Retinal pigment epithelial cell (primary cell): ENCODE results near the gene MYL6B.

Experiments used
- DNase-seq: peaks from one replicate; pipeline ENCODE4 v3.0.0-alpha.2; 2010; ENCODE audit warnings: low read depth
- H3K4me3 ChIP-seq: 2 replicates; pipeline ENCODE4 v1.5.1; 2011; ENCODE audit warnings: mild to moderate bottlenecking, low read length, control low read depth, moderate library complexity
- TF ChIP-seq, protein P1 (sequence below): conservative IDR thresholded peaks from 2 replicates; pipeline ENCODE4 v1.5.1; 2011; ENCODE audit warnings: low read depth, low read length, control low read depth, inconsistent platforms

MYL6B gene

DNA sequence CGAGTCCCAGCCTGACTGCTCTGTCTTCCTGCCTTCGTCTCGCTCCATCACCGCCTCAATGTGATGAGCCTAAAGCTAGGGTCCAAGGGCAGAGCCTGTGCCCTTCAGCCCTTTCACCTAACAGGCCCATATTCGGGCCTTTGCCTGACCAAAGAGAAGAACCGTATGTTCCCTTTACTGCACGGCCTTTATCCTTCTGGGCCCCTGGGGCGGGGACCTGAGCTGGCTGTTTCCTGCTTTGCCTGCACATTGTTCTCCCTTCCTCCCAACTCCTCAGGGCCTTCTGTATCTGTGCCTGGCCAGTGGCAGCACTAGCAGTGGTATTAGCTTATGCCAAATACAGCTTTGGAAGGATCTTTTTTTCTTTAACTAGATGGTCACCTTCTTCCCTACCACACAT, 8.5 kb upstream of the MYL6B start:
- TF ChIP-seq, protein P1, sequence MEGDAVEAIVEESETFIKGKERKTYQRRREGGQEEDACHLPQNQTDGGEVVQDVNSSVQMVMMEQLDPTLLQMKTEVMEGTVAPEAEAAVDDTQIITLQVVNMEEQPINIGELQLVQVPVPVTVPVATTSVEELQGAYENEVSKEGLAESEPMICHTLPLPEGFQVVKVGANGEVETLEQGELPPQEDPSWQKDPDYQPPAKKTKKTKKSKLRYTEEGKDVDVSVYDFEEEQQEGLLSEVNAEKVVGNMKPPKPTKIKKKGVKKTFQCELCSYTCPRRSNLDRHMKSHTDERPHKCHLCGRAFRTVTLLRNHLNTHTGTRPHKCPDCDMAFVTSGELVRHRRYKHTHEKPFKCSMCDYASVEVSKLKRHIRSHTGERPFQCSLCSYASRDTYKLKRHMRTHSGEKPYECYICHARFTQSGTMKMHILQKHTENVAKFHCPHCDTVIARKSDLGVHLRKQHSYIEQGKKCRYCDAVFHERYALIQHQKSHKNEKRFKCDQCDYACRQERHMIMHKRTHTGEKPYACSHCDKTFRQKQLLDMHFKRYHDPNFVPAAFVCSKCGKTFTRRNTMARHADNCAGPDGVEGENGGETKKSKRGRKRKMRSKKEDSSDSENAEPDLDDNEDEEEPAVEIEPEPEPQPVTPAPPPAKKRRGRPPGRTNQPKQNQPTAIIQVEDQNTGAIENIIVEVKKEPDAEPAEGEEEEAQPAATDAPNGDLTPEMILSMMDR, result no peak
- no peak for DNase-seq
- no peak overlapping the region for H3K4me3 ChIP-seq

DNA sequence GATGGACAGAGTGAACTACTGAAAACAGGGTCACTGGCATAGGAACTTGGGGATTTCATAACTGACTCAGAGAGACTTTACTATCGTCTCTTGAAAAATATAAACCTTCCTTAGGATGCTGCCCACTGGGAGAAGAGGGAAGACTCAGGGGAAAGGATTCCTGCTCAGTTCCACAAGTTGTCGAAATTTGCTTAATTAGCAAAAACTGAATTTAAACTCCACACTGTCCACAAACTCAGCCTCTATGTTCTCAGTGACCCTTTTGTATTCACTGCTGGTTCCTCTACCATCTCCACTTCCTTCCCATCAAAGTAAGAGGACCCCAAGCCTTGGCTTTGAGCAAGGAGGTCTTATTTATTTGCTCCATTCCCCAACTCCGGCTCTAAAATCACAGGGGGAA, 7.2 kb upstream of the MYL6B start:
- TF ChIP-seq, protein P1, result no peak
- H3K4me3 ChIP-seq, result no peak overlapping the region
- DNase-seq, result no peak

DNA sequence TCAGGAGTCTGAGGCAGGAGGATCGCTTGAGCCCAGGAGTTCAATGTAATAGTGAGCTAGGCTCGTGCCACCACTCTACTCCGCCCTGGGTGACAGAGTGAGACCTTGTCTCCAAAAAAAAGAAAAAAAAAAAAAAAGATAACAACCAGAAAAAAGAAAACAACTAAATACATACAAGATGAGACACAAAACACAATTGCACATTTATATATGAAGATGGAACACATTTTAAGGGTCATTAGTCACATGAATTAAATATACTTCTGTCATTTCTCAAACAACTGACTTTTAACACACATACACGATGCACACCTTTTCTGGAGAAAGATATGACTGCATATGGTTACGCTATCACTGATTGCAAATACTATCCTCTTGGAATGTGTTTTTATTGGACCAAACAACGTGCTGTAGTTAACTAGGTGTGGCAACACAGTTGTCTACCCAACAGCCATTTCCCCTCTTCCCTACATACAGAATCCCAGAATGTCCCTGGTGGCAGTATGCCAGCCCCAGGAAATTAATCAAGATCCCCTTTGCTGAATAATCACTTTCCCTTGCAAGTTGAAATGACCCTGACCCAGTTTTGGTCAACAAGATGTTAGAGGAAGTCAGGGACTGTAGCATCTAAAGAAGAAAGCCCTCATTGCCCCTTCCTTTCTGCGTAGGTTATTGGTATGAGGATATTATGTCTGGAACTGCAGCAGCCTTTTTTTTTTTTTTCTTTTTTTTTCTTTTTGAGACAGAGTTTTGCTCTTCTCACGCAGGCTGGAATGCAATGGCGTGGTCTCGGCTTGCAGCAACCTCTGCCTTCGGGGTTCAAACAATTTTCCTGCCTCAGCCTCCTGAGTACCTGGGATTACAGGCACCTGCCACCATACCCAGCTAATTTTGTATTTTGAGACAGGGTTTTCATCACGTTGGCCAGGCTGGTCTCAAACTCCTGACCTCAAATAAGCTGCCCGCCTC, 5.6 kb upstream of the MYL6B start:
- TF ChIP-seq, protein P1, result no peak
- H3K4me3 ChIP-seq, result no peak overlapping the region
- DNase-seq, result no peak

DNA sequence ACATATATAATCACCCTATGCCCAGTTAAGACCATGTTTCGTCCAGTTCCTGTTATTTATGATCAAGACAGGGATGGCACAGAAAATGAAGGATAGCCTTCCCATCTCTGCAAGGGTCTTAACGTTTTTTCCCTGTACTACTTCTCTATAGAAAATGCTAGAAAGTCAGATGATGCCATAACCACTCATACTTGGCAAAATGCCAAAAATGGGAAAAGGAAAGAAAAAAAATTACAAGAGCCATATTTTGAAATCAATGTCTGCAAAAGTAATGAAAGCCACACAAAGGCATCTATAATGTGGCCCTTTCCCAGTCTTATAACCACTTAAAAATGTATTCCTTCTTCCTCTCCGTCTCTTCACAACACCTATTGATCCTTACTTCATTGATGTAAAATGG, 1.8 kb upstream of the MYL6B start:
- no peak overlapping the region for H3K4me3 ChIP-seq
- no peak for DNase-seq
- TF ChIP-seq, protein P1, result no peak

DNA sequence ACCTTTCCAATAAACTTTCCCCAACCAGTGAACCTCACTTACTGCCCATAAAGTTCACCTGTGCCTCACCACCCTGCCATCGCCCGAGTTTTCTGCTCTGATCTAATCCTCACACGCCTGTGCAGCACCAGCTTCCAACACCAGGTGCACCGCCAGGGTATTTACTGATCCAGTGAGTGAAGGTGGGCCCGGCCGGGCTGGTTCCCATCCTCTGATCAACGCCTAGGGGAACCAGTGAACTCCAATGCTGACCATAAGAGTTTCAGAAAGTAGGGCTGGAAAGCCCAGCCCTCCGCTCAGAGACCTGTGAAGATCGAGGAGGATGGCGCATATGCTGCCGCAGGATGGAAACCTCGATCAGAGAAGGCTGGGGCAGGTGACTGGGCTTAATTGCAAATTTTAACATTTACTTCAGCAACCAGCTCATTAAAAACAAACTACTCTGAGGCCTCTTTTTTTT, 685 bp upstream of the MYL6B start:
- H3K4me3 ChIP-seq, result peak overlapping the region; percentile 82
- DNase-seq, result no peak
- TF ChIP-seq, protein P1, result peak; percentile 59

DNA sequence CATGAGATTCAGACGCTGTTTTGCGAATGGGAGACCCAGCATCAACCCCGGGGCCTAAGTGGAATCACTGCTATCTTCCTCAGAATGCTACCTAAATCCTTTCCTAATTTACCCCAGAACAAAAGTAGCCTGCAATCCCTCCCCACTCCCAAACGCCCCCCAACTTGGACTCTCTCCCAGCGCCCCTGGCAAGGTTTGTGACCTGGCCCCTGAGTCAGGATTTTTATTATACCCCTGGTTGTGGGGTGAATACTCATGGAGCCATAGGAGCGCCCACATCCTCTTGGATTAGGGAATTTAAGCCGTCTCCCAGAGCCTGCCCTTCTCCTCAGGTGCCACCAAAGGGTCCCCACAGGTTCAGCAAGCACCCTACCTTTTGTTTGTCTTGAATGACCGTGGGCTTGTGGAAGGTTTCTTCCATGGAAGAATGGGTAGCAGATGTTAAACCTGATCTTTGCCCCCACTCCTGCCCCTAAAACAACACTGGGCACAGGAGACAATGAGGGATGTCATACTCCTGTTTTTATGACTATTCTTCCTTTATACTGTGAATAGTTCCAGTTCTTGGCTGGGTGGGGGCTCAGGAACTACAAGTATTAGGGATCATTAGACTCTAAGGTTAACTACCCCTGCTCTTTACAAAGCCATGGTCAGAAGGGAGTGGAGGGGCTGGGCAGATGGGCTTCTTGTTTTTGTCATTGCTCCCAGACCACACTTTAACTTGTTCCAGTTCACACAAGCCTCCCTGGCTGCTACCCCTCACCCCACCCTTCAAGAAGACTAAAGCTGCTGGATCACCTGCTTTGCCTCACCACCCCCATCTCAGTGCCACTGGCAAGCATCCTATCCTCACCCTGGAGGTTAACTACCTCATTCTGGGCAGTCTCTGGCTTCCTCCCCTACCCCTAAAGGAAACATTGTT, 630 bp downstream of the MYL6B start:
- TF ChIP-seq, protein P1, result no peak
- no peak for DNase-seq

More for the DNA sequence above, 630 bp downstream of the MYL6B start:
- peak overlapping the region; percentile 82 for H3K4me3 ChIP-seq
